Measurements from ENCODE around the gene KIF21B.

The KIF21B gene

GRCh38 chr1:201023517-201023902 is at the start of gene KIF21B:
Gene KIF21B (minus strand): TSS chr1:201023714. CDS start chr1:201023383, 331 bp downstream.
- peak; percentile 89 for DNase-seq (ENCODE audit: low read depth)
- no peak for TF ChIP-seq CTCF (IDR thresholded peaks at IDR 0.05; ENCODE audit: insufficient read depth, low read depth, low read length, missing control alignments)
- H3K4me3 ChIP-seq (ENCODE audit: low read depth, low read length): peak within 1 kb of the TSS; percentile 82

GRCh38 chr1:201072922-201073321 is 49.4 kb upstream of the KIF21B start:
- DNase-seq (ENCODE audit: low read depth): no peak
- TF ChIP-seq CTCF (IDR thresholded peaks at IDR 0.05; ENCODE audit: insufficient read depth, low read depth, low read length, missing control alignments): no peak
- H3K4me3 ChIP-seq (ENCODE audit: low read depth, low read length): no peak overlapping the region

GRCh38 chr1:201072149-201072548 is 48.6 kb upstream of the KIF21B start:
- DNase-seq (ENCODE audit: low read depth): no peak
- no peak overlapping the region for H3K4me3 ChIP-seq (ENCODE audit: low read depth, low read length)
- TF ChIP-seq CTCF (IDR thresholded peaks at IDR 0.05; ENCODE audit: insufficient read depth, low read depth, low read length, missing control alignments): no peak

- no peak overlapping the region for H3K4me3 ChIP-seq (ENCODE audit: low read depth, low read length)
- no peak for DNase-seq (ENCODE audit: low read depth)
- no peak for TF ChIP-seq CTCF (IDR thresholded peaks at IDR 0.05; ENCODE audit: insufficient read depth, low read depth, low read length, missing control alignments)
Measured at GRCh38 chr1:201069636-201070035, 46.1 kb upstream of the KIF21B start.

GRCh38 chr1:201068976-201069375 is 45.5 kb upstream of the KIF21B start:
- H3K4me3 ChIP-seq (ENCODE audit: low read depth, low read length): no peak overlapping the region
- DNase-seq (ENCODE audit: low read depth): no peak
- TF ChIP-seq CTCF (IDR thresholded peaks at IDR 0.05; ENCODE audit: insufficient read depth, low read depth, low read length, missing control alignments): no peak

- DNase-seq (ENCODE audit: low read depth): no peak
- TF ChIP-seq CTCF (IDR thresholded peaks at IDR 0.05; ENCODE audit: insufficient read depth, low read depth, low read length, missing control alignments): no peak
- no peak overlapping the region for H3K4me3 ChIP-seq (ENCODE audit: low read depth, low read length)
Measured at GRCh38 chr1:201066986-201067385, 43.5 kb upstream of the KIF21B start.

- DNase-seq (ENCODE audit: low read depth): no peak
- TF ChIP-seq CTCF (IDR thresholded peaks at IDR 0.05; ENCODE audit: insufficient read depth, low read depth, low read length, missing control alignments): no peak
- H3K4me3 ChIP-seq (ENCODE audit: low read depth, low read length): no peak overlapping the region
Measured at GRCh38 chr1:201065686-201066085, 42.2 kb upstream of the KIF21B start.

Measured in GM12865 (cell line).